Prostate gland (tissue), 2 donors: ENCODE data around the gene ZC3H12C.

Experiments
- POLR2A ChIP-seq: fragments of 450-650 bp; IDR thresholded peaks from one replicate; pipeline ENCODE4 v1.6.1; 2016; ENCODE audit warnings: antibody characterized with exemption, mild to moderate bottlenecking
- TF ChIP-seq, protein P1 (sequence below), 4 experiments: fragments of 200-600 bp in 2 of 4; fragments of 450-650 bp in 2 of 4; sonication (generic) in 2 of 4; IDR thresholded peaks; 1 replicate in 3 of 4; 2 replicates in 1 of 4; pipeline ENCODE4 v1.5.1; 2016 to 2019; ENCODE audit warnings: antibody characterized with exemption in 4 of 4, mild to moderate bottlenecking in 2 of 4, moderate library complexity in 2 of 4

DNA sequence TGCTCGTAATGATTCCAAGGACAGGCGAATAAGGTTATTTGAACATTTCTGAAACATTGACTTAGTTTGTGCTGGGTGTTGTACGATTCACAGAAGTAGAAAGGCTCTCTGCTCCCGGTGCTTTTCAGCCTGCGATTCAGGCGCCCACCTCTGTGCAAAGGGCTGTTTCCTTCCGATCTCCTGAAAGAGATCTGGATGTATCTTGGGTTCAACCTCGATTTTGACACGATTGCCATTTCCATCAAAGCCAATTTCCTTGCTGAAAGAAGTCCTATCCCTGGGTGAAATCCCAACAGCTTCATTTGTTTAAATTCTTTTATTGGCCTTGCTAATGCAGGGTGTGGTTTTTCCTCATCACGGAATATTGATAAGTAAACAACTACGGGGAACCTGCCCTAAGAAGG is 1.1 kb upstream of the ZC3H12C start:
- TF ChIP-seq, protein P1, sequence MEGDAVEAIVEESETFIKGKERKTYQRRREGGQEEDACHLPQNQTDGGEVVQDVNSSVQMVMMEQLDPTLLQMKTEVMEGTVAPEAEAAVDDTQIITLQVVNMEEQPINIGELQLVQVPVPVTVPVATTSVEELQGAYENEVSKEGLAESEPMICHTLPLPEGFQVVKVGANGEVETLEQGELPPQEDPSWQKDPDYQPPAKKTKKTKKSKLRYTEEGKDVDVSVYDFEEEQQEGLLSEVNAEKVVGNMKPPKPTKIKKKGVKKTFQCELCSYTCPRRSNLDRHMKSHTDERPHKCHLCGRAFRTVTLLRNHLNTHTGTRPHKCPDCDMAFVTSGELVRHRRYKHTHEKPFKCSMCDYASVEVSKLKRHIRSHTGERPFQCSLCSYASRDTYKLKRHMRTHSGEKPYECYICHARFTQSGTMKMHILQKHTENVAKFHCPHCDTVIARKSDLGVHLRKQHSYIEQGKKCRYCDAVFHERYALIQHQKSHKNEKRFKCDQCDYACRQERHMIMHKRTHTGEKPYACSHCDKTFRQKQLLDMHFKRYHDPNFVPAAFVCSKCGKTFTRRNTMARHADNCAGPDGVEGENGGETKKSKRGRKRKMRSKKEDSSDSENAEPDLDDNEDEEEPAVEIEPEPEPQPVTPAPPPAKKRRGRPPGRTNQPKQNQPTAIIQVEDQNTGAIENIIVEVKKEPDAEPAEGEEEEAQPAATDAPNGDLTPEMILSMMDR (IDR thresholded peaks at IDR 0.05) = no peak
- no peak for TF ChIP-seq POLR2A
